ENCODE results near the gene MYL3. TPM values are rescaled to one million over a fixed set of nuclear protein-coding genes. Genes with fewer than 3 reads are reported as not detected.

The MYL3 gene
- polyA plus RNA-seq, 2 of the 4 experiments (the other 2 are of a cell fraction) = 0.25 TPM; not detected in 1

DNA sequence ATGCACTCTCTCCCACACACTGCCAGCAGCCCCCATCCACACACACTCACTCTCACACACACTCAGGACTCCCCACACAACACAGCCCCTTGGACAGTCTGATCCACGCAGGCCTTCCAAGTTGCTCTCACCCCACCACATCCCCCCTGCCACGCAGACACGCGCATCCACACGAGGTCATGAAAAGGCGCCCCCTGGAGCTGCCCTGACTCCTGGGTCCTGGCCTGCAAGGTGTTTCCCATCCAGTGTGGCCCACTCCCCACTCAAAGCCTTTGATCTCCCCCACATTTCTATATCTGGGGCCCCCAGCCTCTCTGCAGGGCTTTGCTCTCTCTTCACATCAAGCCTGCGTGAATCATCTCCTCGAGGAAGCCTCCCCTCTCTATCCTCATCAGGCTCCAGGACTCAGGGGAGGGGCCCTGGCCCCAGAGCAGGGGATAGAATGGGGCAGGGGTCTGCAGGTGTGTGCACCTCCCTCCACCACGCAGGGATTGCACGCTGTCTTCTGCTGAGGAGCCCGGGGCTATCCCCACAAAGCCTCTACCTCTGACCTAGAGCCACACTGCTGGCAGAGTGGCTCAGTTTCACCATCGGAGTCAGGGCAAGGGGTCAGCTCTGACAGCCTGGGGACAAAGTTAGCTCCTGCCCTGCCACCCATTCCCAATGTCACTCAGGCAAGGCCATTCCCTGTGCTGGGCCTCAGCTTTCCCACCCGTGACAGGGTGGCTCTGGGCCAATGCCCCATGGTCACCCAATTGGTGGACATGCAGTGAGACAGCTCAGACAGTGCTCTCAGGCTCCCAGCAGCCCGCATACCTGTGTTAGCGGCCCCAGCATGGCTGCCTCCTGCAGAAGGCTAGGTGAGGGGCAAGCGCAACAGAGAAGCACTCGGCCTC is 6.4 kb downstream of the MYL3 start:
- Histone ChIP-seq H3K4me1 (no peaks in the 10 kb centered on the region), H3K4me2 (no peak overlapping the region), H3K9me3 (no peaks in the 10 kb centered on the region), H3K4me3 (no peak overlapping the region), H3K27ac (no peak overlapping the region)
- no peak for FAIRE-seq
- TF ChIP-seq TP53 (CRISPR knock-in tag; IDR thresholded peaks at IDR 0.05) (no peak), HEYL (CRISPR knock-in tag; IDR thresholded peaks at IDR 0.05) (no peak), KDM5A (IDR thresholded peaks at IDR 0.05) (no peak), MAFK (IDR thresholded peaks at IDR 0.05; ENCODE audit: partially characterized antibody) (no peak), HOXB5 (CRISPR knock-in tag; IDR thresholded peaks at IDR 0.05) (no peak), EP300 (IDR thresholded peaks at IDR 0.05) (no peak), TFCP2L1 (CRISPR knock-in tag; IDR thresholded peaks at IDR 0.05) (no peak)
- TF ChIP-seq, protein P1, sequence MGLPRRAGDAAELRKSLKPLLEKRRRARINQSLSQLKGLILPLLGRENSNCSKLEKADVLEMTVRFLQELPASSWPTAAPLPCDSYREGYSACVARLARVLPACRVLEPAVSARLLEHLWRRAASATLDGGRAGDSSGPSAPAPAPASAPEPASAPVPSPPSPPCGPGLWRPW (IDR thresholded peaks at IDR 0.05) = no peak
- TF ChIP-seq, protein P2, sequence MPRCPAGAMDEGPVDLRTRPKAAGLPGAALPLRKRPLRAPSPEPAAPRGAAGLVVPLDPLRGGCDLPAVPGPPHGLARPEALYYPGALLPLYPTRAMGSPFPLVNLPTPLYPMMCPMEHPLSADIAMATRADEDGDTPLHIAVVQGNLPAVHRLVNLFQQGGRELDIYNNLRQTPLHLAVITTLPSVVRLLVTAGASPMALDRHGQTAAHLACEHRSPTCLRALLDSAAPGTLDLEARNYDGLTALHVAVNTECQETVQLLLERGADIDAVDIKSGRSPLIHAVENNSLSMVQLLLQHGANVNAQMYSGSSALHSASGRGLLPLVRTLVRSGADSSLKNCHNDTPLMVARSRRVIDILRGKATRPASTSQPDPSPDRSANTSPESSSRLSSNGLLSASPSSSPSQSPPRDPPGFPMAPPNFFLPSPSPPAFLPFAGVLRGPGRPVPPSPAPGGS (IDR thresholded peaks at IDR 0.05) = no peak
- TF ChIP-seq, protein P3, sequence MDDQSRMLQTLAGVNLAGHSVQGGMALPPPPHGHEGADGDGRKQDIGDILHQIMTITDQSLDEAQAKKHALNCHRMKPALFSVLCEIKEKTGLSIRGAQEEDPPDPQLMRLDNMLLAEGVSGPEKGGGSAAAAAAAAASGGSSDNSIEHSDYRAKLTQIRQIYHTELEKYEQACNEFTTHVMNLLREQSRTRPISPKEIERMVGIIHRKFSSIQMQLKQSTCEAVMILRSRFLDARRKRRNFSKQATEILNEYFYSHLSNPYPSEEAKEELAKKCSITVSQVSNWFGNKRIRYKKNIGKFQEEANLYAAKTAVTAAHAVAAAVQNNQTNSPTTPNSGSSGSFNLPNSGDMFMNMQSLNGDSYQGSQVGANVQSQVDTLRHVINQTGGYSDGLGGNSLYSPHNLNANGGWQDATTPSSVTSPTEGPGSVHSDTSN (IDR thresholded peaks at IDR 0.05) = no peak
- WGBS (ENCODE audit: missing lambda C conversion rate) = 78% methylated on average over 8 of the region's 17 CpGs
- ATAC-seq = no peak
- ChIA-PET CTCF (interaction anchor here (0.8 to 1.4 kb wide), 3 partner anchors 10 to 63 kb away, joined by 3 to 5 read pairs (median 4); no protein-coding TSS in a partner anchor), POLR2A (no interaction called here)
- no peak for DNase-seq (ENCODE audit: low read depth in 1 of 2, low spot score in 1 of 2)

DNA sequence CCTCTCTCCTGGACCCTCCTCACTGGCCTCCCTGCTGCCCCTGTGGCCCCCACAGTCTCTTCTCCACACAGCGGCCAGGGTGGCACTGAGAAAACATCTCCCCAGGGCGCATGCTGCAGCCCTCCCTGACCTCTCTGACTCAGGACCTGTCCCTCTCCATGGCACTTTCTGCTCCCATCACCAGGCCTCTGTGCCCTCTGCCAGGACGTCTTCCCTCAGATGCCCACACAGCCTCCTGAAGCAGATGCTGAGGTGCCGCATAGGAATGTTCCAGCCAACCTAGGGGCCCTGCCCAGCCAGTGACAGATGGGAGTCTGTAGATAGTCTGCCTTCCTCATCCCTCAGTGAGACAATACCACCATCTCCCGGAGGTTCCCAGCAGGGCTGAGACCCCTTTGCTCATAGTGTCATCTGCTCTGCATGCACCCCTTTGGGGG is 8.7 kb downstream of the MYL3 start:
- FAIRE-seq = no peak
- POLR2A ChIA-PET = no interaction called here

More for the DNA sequence above, 8.7 kb downstream of the MYL3 start:
- no peak for DNase-seq (ENCODE audit: low read depth in 1 of 2, low spot score in 1 of 2)
- CTCF ChIA-PET = interaction anchor here (0.7 to 1.0 kb wide), 2 partner anchors 8 to 19 kb away, joined by 3 read pairs; no protein-coding TSS in a partner anchor
- Histone ChIP-seq H3K4me3 (no peak overlapping the region), H3K9me3 (no peaks in the 10 kb centered on the region), H3K27ac (no peak overlapping the region), H3K4me1 (no peaks in the 10 kb centered on the region), H3K4me2 (no peak overlapping the region)
- TF ChIP-seq, protein P4, sequence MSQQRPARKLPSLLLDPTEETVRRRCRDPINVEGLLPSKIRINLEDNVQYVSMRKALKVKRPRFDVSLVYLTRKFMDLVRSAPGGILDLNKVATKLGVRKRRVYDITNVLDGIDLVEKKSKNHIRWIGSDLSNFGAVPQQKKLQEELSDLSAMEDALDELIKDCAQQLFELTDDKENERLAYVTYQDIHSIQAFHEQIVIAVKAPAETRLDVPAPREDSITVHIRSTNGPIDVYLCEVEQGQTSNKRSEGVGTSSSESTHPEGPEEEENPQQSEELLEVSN (IDR thresholded peaks at IDR 0.05; ENCODE audit: borderline replicate concordance, low read depth) = no peak
- TF ChIP-seq BHLHE40 (IDR thresholded peaks at IDR 0.05; ENCODE audit: low read depth, low read length) (no peak), TP53 (CRISPR knock-in tag; IDR thresholded peaks at IDR 0.05) (no peak), CBX8 (IDR thresholded peaks at IDR 0.05) (no peak)
- TF ChIP-seq, protein P5, sequence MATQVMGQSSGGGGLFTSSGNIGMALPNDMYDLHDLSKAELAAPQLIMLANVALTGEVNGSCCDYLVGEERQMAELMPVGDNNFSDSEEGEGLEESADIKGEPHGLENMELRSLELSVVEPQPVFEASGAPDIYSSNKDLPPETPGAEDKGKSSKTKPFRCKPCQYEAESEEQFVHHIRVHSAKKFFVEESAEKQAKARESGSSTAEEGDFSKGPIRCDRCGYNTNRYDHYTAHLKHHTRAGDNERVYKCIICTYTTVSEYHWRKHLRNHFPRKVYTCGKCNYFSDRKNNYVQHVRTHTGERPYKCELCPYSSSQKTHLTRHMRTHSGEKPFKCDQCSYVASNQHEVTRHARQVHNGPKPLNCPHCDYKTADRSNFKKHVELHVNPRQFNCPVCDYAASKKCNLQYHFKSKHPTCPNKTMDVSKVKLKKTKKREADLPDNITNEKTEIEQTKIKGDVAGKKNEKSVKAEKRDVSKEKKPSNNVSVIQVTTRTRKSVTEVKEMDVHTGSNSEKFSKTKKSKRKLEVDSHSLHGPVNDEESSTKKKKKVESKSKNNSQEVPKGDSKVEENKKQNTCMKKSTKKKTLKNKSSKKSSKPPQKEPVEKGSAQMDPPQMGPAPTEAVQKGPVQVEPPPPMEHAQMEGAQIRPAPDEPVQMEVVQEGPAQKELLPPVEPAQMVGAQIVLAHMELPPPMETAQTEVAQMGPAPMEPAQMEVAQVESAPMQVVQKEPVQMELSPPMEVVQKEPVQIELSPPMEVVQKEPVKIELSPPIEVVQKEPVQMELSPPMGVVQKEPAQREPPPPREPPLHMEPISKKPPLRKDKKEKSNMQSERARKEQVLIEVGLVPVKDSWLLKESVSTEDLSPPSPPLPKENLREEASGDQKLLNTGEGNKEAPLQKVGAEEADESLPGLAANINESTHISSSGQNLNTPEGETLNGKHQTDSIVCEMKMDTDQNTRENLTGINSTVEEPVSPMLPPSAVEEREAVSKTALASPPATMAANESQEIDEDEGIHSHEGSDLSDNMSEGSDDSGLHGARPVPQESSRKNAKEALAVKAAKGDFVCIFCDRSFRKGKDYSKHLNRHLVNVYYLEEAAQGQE (IDR thresholded peaks at IDR 0.05) = no peak
- WGBS (ENCODE audit: missing lambda C conversion rate) = 16% methylated on average over 3 of the region's 5 CpGs
- ATAC-seq = no peak

Data from A549 (cell line).